CD4-positive, alpha-beta T cell (primary cell): ENCODE data around the gene RFPL2. TPM values are rescaled to one million over a fixed set of nuclear protein-coding genes. Genes with fewer than 3 reads are reported as not detected.
"Not testable (repeated sequence)": the region's sequence is repeated elsewhere in the genome, so short reads cannot be mapped to it uniquely, and the experiment has no call there.

Experiments used
- ATAC-seq: fragments of 200-7000 bp; cut with Tn5 transposase; one replicate; pipeline ENCODE4 v1.10.0; 2022; ENCODE audit warnings: mild to moderate bottlenecking; ENCODE audit not compliant: poor library complexity
- CTCF ChIA-PET: fragments of 350-600 bp; sonication (Branson Sonifier 250); formaldehyde crosslinking; loops from one replicate; lab custom pipeline; 2021; ENCODE audit warnings: antibody characterized with exemption, inconsistent platforms; lab: Charles Lee
- POLR2A ChIA-PET: fragments of 350-600 bp; sonication (Branson Sonifier 250); formaldehyde crosslinking; loops from one replicate; lab custom pipeline; 2021; ENCODE audit warnings: antibody characterized with exemption, inconsistent platforms; lab: Charles Lee
- DNase-seq, 14 experiments: peaks; one replicate each; pipeline ENCODE4 v3.0.0-alpha.2; 2013 to 2020; ENCODE audit warnings: mixed read lengths in 2 of 14
- H3K27ac ChIP-seq, 2 donors: one replicate each; pipeline versions ENCODE4 v1.5.1 to v1.7.0; 2013; ENCODE audit warnings: low read length in 2 of 2, low read depth in 1 of 2, mild to moderate bottlenecking in 1 of 2
- H3K27me3 ChIP-seq, 2 experiments: 1 replicate in 1 of 2; 2 replicates in 1 of 2; pipeline versions ENCODE4 v1.6.1 to v1.7.0; 2013; ENCODE audit warnings: low read length in 2 of 2, control low read depth in 1 of 2, mild to moderate bottlenecking in 1 of 2, moderate library complexity in 1 of 2; ENCODE audit not compliant: insufficient read depth in 2 of 2, control insufficient read depth in 1 of 2
- H3K36me3 ChIP-seq: one replicate; pipeline ENCODE4 v1.6.1; 2013; ENCODE audit warnings: low read length, control low read depth; ENCODE audit not compliant: insufficient read depth
- H3K4me1 ChIP-seq: one replicate; pipeline ENCODE4 v1.6.1; 2013; ENCODE audit warnings: low read length, control low read depth; ENCODE audit not compliant: insufficient read depth
- H3K4me3 ChIP-seq: one replicate; pipeline ENCODE4 v1.5.1; 2013; ENCODE audit warnings: mild to moderate bottlenecking, low read length, moderate library complexity
- H3K9me3 ChIP-seq, 2 experiments: 1 replicate in 1 of 2; 2 replicates in 1 of 2; pipeline versions ENCODE4 v1.6.1 to v1.7.0; 2013; ENCODE audit warnings: low read length in 2 of 2, mild to moderate bottlenecking in 2 of 2, control low read depth in 1 of 2, moderate library complexity in 1 of 2; ENCODE audit not compliant: control insufficient read depth in 1 of 2, insufficient read depth in 1 of 2
- H3K27ac Mint-ChIP-seq: one replicate; pipeline ENCODE4 v1.8.0; 2020; ENCODE audit warnings: mixed read lengths
- H3K27me3 Mint-ChIP-seq: one replicate; pipeline ENCODE4 v1.8.0; 2021; ENCODE audit warnings: mixed read lengths
- H3K36me3 Mint-ChIP-seq: one replicate; pipeline ENCODE4 v1.8.0; 2021; ENCODE audit warnings: low read depth, mixed read lengths
- H3K4me1 Mint-ChIP-seq: one replicate; pipeline ENCODE4 v1.8.0; 2021; ENCODE audit warnings: low read depth, mixed read lengths
- H3K4me3 Mint-ChIP-seq: one replicate; pipeline ENCODE4 v1.8.0; 2020; ENCODE audit warnings: mild to moderate bottlenecking, mixed read lengths
- H3K9me3 Mint-ChIP-seq: one replicate; pipeline ENCODE4 v1.8.0; 2020; ENCODE audit warnings: mixed read lengths
- CTCF ChIP-seq: fragments of 200-600 bp; IDR thresholded peaks from one replicate; pipeline ENCODE4 v1.8.0; 2022; ENCODE audit warnings: antibody characterized with exemption, mild to moderate bottlenecking
- intact Hi-C, 2 experiments: fragments of 100-400 bp; cut with DNase I in 1 of 2; cut with micrococcal nuclease in 1 of 2; formaldehyde crosslinking; loops; one replicate each; pipeline versions ENCODE4 v1.15.1 to v1.9.0; 2023 to 2025; cut with DNase I, micrococcal nuclease
- total RNA-seq, 174 experiments: library from RNA in 2 of 174; stranded (reverse) in 2 of 174; gene quantifications; one replicate each; pipeline ENCODE4 v1.2.3 and lab custom pipeline; 2021 to 2026

Gene RFPL2
- total RNA-seq, 2 experiments from 2014 or later = 0.30 to 0.47 TPM

DNA sequence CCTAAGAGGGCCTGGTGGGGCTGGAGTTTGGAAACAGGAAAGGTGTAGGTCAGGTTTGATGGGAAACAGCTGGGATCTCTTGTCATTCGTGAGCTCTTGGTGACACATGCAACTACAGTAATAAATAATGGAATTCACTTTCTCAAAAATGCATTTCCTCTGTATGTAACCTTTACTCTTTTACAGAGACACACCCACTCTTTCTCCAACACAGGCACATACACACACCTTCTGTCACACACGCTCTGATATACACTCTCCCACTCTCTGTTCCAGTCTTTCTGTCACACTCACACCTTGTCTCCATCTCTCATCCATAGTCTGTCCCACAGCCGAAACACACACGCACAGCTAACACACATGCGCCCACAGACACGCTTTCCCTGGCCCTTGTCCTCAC, 39.2 kb downstream of the RFPL2 start:
- Mint-ChIP-seq H3K9me3 (no peaks in the 10 kb centered on the region), H3K36me3 (no peaks in the 10 kb centered on the region), H3K27ac (no peak overlapping the region), H3K4me3 (no peak overlapping the region), H3K27me3 (no peaks in the 10 kb centered on the region), H3K4me1 (no peaks in the 10 kb centered on the region)
- ChIA-PET CTCF (no interaction called here), POLR2A (no interaction called here)
- H3K27me3 ChIP-seq = peaks cover 0 to 3% of the 10 kb centered on the region in 2 experiments
- H3K36me3 ChIP-seq = no peaks in the 10 kb centered on the region
- H3K9me3 ChIP-seq = no peaks in the 10 kb centered on the region
- H3K27ac ChIP-seq = no peak overlapping the region
- intact Hi-C loops = no loop called here
- DNase-seq = no peak
- peaks cover 4% of the 10 kb centered on the region for H3K4me1 ChIP-seq
- no peak overlapping the region for H3K4me3 ChIP-seq
- ATAC-seq = no peak
- TF ChIP-seq CTCF = no peak

DNA sequence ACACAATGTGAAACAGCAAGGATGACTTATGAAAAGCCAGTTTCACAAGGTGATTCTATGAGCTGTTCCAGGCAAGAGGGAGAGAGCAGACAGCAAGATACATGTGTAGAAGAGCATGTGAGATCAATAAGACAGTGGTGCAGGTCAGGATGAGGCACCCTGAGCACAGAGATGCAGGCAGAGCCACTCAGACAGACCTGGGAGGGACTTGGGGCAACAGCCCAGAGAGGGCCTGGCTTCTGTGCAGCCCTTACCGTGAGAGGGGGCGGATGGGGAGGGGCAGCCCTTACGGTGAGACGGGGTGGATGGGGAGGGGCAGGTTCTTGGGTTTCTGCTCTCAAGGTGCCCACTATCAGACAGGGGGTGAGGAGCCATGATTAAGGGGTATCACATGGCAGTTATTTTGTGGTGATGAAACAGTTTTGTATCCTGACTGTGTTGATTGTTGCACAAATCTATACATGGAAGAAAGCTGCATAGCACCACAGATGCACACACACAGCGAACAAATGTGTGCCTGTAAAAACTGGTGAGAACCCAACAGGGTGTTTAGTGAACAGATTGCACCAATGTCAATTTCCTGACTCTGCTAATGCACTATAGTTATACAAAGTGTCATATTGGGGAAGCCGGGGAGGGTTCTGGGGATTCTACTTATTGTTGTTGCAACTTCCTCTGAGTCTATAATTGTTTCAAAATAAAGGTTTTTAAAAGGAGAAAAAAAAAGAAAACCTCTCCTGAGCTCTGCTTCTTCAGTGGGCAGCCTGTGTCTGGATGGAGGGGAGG, 40.6 kb downstream of the RFPL2 start:
- ATAC-seq (no peak), DNase-seq (peak in 1 of 14 experiments; percentile 17)
- TF ChIP-seq CTCF = no peak
- intact Hi-C loops = no loop called here
- Histone ChIP-seq H3K9me3 (no peaks in the 10 kb centered on the region), H3K36me3 (no peaks in the 10 kb centered on the region), H3K4me1 (peaks cover 4% of the 10 kb centered on the region), H3K27me3 (peaks cover 0 to 4% of the 10 kb centered on the region in 2 experiments), H3K4me3 (no peak overlapping the region), H3K27ac (no peak overlapping the region)
- ChIA-PET CTCF (no interaction called here), POLR2A (no interaction called here)
- H3K27me3 Mint-ChIP-seq = no peaks in the 10 kb centered on the region
- no peak overlapping the region for H3K27ac Mint-ChIP-seq
- H3K4me3 Mint-ChIP-seq = no peak overlapping the region
- no peaks in the 10 kb centered on the region for H3K9me3 Mint-ChIP-seq
- no peaks in the 10 kb centered on the region for H3K36me3 Mint-ChIP-seq
- H3K4me1 Mint-ChIP-seq = no peaks in the 10 kb centered on the region

DNA sequence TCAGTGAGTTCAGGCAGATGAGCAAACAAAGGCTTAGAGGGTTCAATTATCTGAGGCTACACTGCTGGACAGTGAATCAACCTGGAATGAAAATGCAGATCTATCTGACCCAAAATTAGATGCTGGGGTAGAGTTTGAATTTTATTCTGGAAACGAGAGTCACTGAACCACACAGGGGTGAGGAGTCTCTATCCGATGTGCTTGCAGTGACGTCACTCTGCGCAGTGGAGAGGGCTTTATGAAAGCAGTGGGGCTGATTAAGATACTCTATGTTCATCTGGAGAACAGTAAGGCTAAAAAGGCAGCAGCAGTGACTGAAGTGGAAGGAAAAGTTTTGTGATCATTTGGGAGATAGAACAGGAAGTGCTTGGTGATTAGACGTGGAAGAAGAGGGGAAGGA, 44.5 kb downstream of the RFPL2 start:
- CTCF ChIA-PET, POLR2A ChIA-PET, ATAC-seq, H3K36me3 Mint-ChIP-seq, H3K4me3 ChIP-seq, H3K27me3 Mint-ChIP-seq, H3K27me3 ChIP-seq, H3K9me3 Mint-ChIP-seq, H3K4me1 ChIP-seq, H3K9me3 ChIP-seq, H3K4me3 Mint-ChIP-seq, DNase-seq, intact Hi-C loops, H3K27ac Mint-ChIP-seq, H3K36me3 ChIP-seq, H3K4me1 Mint-ChIP-seq, H3K27ac ChIP-seq: not testable (repeated sequence)
